Inflammatory macrophage treated with lipopolysaccharide for 4 hours (primary cell): ENCODE results near the gene RFTN1.

Source experiments
- DNase-seq: peaks from one replicate; pipeline ENCODE4 v3.0.0-alpha.2; 2020

Gene RFTN1

DNA sequence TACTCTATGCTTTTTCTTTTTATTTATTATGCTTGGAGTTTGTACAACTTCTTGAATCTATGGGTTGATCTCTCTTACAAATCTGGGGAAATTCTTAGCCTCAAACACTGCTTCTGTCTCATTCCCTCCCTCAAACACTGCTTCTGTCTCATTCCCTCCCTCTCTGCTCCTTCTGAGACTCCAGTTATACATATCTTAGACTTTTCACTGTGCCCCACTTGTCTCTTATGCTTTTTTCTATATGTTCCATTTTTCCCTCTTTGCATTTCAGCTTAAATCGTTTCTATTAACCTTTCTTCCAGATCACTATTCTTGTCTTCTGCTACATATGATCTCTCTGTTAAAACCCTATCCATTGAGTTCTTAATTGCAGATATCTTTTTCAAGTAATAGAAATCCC is 50.4 kb downstream of the RFTN1 start:
- no peak for DNase-seq

- no peak for DNase-seq
These were observed 50.8 kb downstream of the RFTN1 start for GRCh38 chr3:16462679-16463078.

GRCh38 chr3:16461463-16462245 is 51.8 kb downstream of the RFTN1 start:
- DNase-seq, result no peak

GRCh38 chr3:16460886-16461285 is 52.6 kb downstream of the RFTN1 start:
- no peak for DNase-seq

- DNase-seq, result no peak
These were observed 53.2 kb downstream of the RFTN1 start for GRCh38 chr3:16460273-16460672.

- no peak for DNase-seq
These were observed 56.6 kb downstream of the RFTN1 start for GRCh38 chr3:16456784-16457415.

- DNase-seq, result no peak
These were observed 57.5 kb downstream of the RFTN1 start for GRCh38 chr3:16455966-16456365.

- DNase-seq, result no peak
These were observed 58.5 kb downstream of the RFTN1 start for GRCh38 chr3:16455001-16455400.

DNA sequence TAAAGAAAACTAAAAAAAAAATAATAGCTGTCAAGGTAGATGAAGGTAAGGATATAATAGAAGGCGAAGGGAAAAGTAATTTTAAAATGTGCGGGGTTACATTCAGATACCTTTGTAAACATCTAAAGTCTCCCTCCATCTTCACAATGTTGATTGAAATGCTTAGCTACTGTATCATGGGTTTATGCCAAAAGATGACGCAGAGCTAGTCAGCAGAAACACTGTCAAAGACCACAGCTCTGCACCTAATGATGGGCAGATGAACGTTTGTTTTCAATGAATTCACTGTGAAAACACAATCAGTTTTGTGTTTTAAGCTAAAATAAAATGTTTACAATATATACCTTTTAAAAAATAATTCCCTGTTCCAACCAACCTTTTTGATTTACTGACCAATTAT is 61.2 kb downstream of the RFTN1 start:
- DNase-seq, result no peak

GRCh38 chr3:16449369-16449768 is 64.1 kb downstream of the RFTN1 start:
- no peak for DNase-seq

DNA sequence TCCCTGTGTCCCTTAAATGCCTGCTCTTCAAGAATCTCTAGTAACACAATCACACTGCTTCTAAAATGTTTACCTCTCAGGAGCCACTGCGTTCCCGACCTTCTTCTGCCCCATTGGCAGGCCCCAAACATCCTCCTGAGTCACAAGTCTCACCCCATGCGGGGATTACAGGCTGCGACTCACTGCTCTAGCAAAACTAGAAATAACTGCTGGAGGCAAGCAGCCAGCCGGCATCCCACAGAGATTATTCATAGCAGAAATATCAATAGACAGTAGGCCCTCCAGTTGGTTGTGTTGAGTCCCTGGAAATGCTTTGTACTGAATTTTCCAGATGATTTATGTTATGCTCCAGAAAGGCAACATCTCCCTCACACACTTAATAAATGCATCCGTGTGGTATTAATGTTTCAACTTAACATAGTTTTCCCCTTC is 64.8 kb downstream of the RFTN1 start:
- DNase-seq, result peak; percentile 27

DNA sequence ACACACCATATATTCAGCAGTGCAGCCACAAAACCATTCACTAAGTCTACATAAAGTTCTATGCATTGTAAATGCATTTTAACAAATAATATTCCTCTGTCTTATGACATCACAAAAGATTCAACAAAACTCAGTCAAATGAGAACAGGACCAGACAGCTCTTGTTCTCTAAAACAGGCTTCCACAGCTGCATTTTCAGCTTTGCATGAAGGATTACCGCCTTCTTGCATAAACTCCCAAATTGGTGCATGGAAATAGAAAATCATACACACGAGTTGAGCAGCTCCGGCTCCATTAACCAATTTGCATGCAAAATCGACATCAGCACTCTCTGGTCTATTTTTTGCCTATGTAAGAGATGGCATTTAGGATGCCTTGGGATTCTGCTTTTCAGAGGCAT is 66.4 kb downstream of the RFTN1 start:
- no peak for DNase-seq

- DNase-seq, result no peak
These were observed 69.2 kb downstream of the RFTN1 start for GRCh38 chr3:16444344-16444743.

GRCh38 chr3:16442730-16443129 is 70.8 kb downstream of the RFTN1 start:
- DNase-seq, result no peak

- peak; percentile 18 for DNase-seq
These were observed 72.1 kb downstream of the RFTN1 start for GRCh38 chr3:16441371-16441875.

DNA sequence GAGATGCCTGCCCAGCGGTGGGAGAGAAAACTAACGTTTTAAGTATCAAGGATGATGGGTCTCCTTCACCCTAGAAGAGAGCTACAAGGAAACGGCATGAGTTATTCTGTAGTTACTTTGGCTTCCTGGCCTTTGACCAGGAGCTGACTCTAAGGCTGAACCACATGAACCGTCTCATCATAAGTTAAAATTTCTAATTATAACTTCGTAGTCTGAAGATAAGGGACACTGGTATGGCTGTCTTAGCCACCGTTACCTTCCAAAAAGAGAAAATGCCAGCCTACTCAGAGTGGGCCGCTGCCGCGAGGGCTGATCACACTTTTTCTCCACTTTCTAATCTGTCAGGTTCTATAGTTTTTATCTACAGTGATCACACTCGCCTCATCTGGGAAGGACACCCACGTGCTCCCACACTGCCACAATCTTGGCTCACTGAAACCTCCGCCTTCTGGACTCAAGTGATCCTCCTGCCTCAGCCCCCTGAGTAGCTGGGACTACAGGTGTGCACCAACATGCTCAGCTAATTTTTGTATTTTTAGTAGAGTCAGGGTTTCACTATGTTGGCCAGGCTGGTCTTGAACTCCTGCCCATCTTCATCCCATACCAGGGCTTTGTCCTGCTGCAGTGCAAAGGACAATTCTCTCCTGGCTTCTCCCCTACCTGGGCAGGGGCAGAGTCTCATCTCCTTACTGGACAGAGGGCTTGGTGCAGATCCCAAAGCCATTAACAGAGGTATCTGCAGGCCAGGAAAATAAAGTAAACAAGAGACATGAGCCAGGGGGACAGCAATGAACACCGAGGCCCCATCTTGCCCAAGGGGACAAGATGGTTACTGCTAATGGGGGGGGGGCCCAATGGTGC is 73.4 kb downstream of the RFTN1 start:
- DNase-seq, result no peak

GRCh38 chr3:16439163-16439847 is 74.2 kb downstream of the RFTN1 start:
- DNase-seq, result peak; percentile 80

DNA sequence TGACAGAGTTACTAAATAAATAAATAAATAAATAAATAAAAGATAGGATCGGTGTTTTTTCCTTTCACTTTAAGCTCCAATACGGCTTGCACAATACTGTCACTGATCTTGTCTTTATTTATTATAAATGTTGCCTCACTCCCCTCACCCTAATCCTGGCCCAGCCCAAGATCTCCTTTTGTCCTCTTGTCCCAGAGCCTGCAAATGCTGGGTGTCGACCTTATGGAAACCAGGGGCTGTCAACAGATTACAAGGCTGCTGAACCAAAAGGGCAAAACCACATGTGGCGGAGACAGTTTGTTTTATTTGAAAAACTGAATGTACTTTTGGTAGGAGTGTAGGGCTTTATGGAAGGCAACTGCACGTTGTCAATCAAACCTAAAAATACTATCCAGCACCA is 75.9 kb downstream of the RFTN1 start:
- no peak for DNase-seq

DNA sequence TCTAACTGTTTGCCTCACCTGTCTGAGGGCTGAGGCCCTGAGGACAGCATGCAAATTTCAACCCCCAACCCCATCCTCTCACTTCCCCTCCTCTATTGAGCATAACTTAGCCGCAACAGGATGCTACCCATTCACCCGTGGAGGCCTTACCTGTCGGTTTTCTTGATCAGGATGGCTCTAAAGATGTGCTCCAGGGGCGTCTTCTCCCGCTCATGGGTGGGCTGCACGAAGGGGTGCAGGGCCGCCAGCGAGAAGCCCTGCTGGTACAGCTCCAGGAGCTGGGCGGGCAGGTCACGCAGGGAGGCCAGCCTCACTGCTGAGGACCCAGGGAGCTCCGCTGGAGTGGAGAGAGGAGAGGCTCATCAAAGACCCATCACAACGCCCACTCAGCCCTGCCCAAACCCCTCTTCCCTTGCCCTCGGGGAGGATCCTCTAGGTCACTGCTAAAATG is 79.8 kb downstream of the RFTN1 start:
- DNase-seq, result no peak

DNA sequence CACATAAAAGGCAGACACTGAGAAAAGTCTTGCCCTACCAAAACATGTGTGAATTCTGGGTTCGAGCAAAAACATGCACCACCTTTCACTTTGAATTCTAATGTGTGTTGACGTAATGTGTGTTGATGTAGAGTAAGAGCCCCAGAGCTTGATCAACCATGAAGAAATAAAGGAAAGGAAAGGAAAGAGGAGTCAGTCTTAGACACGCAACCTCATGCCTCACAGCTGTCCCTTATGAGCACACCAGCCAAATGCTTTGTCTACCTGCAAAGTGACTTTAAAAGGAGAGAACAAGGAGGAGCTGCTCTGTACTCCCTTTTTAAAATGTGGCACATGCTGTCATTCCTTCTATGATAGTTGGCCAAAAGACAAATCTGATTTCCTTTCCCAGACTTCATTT is 80.8 kb downstream of the RFTN1 start:
- no peak for DNase-seq

- DNase-seq, result no peak
These were observed 82.5 kb downstream of the RFTN1 start for GRCh38 chr3:16430717-16431630.

DNA sequence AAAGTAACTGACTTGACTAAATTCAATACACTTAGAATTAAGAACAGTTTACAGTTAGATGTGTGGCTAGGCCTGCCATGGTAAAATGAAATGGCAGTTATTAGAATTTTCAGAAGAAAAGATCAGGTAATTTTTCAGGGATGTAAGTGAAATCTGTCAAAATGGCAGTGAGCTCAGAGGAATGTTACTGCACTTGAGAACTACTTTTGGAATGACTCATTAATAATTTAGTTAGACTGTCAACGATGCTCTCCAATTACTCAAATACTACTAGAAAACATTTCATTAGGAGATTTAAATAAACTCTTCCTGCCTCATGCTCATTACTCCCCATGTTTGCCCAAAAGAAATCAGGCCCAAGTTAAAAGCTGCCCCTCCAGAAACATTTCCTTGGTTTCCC is 84.4 kb downstream of the RFTN1 start:
- no peak for DNase-seq
